SU-DHL-6 (cell line): ENCODE measurements around the gene MPZL3.

Experiments used
- H2AFZ ChIP-seq: fragments of 200-600 bp; sonication (generic); 2 replicates; pipeline ENCODE4 v1.6.1; 2014; ENCODE audit warnings: low read depth, mild to moderate bottlenecking, moderate library complexity, mixed read lengths, antibody characterized with exemption, low read length; ENCODE audit not compliant: severe bottlenecking
- H3F3A ChIP-seq: fragments of 200-600 bp; shearing (Covaris generic); 2 replicates; pipeline ENCODE4 v1.6.0; 2016; ENCODE audit warnings: antibody characterized with exemption, mild to moderate bottlenecking; ENCODE audit not compliant: insufficient read depth
- H3K27ac ChIP-seq: fragments of 200-600 bp; sonication (generic); 2 replicates; pipeline ENCODE4 v1.5.1; 2016; ENCODE audit warnings: low read depth, mild to moderate bottlenecking, low read length, moderate library complexity, mixed read lengths
- H3K27me3 ChIP-seq: fragments of 200-600 bp; sonication (generic), shearing (Covaris generic); 2 replicates; pipeline ENCODE4 v1.6.0; 2014; ENCODE audit warnings: mild to moderate bottlenecking, low read length
- H3K36me3 ChIP-seq: fragments of 200-600 bp; sonication (generic); 2 replicates; pipeline ENCODE4 v1.6.1; 2014; ENCODE audit warnings: mild to moderate bottlenecking, low read length, mixed read lengths
- H3K4me2 ChIP-seq: fragments of 300-600, 200-600 bp; shearing (Covaris generic), sonication (generic); 2 replicates; pipeline ENCODE4 v1.6.0; 2014; ENCODE audit warnings: low read length, low read depth, mild to moderate bottlenecking; ENCODE audit not compliant: poor library complexity, severe bottlenecking
- H3K4me3 ChIP-seq: fragments of 200-600 bp; sonication (generic); 2 replicates; pipeline ENCODE4 v1.5.1; 2014; ENCODE audit warnings: antibody characterized with exemption, low read length, mild to moderate bottlenecking, mixed read lengths; ENCODE audit not compliant: insufficient read depth, poor library complexity, severe bottlenecking
- H3K79me2 ChIP-seq: fragments of 200-600 bp; sonication (generic); 2 replicates; pipeline ENCODE4 v1.6.1; 2014; ENCODE audit warnings: mild to moderate bottlenecking, low read length, moderate library complexity; ENCODE audit not compliant: insufficient read depth
- H3K9ac ChIP-seq: fragments of 200-600 bp; sonication (generic); 2 replicates; pipeline ENCODE4 v1.7.0; 2014; ENCODE audit warnings: mild to moderate bottlenecking, low read length
- H3K9me2 ChIP-seq: fragments of 200-600 bp; sonication (generic); replicated peaks from 2 replicates; pipeline ENCODE4 v1.6.1; 2014; ENCODE audit warnings: low read length; ENCODE audit not compliant: insufficient read depth
- H3K9me3 ChIP-seq: fragments of 200-600 bp; sonication (generic); 2 replicates; pipeline ENCODE4 v1.6.1; 2014; ENCODE audit warnings: low read length, mixed read lengths; ENCODE audit not compliant: insufficient read depth
- H4K20me1 ChIP-seq: fragments of 200-600 bp; sonication (generic); 2 replicates; pipeline ENCODE4 v1.6.1; 2014; ENCODE audit warnings: low read depth, mild to moderate bottlenecking, antibody characterized with exemption, low read length, moderate library complexity, mixed read lengths
- CTCF ChIP-seq: fragments of 200-600 bp; sonication (generic); IDR thresholded peaks from one replicate; pipeline ENCODE4 v1.5.1; 2017; ENCODE audit warnings: antibody characterized with exemption, mild to moderate bottlenecking, low read length, moderate library complexity; ENCODE audit not compliant: insufficient read depth, poor library complexity, severe bottlenecking
- EZH2phosphoT487 ChIP-seq: fragments of 200-600 bp; sonication (generic), shearing (Covaris generic); conservative IDR thresholded peaks from 2 replicates; pipeline ENCODE4 v1.6.1; 2018; ENCODE audit warnings: mild to moderate bottlenecking, antibody characterized with exemption, low read length, moderate library complexity, mixed read lengths

The MPZL3 gene

GRCh38 chr11:118216621-118217481 lies 35.3 kb downstream of the MPZL3 start:
- H3K9ac ChIP-seq, result no peak overlapping the region
- no peaks in the 10 kb centered on the region for H4K20me1 ChIP-seq
- H3K79me2 ChIP-seq, result no peaks in the 10 kb centered on the region
- no peak overlapping the region for H2AFZ ChIP-seq
- H3K27me3 ChIP-seq, result no peaks in the 10 kb centered on the region
- no peaks in the 10 kb centered on the region for H3F3A ChIP-seq
- no peaks in the 10 kb centered on the region for H3K9me3 ChIP-seq
- no peak overlapping the region for H3K4me3 ChIP-seq
- no peak overlapping the region for H3K27ac ChIP-seq
- H3K4me2 ChIP-seq, result peak overlapping the region; percentile 19
- TF ChIP-seq CTCF (no peak), EZH2phosphoT487 (no peak)
- no peaks in the 10 kb centered on the region for H3K36me3 ChIP-seq
- H3K9me2 ChIP-seq, result no peaks in the 10 kb centered on the region

GRCh38 chr11:118215765-118216164 lies 36.4 kb downstream of the MPZL3 start:
- Histone ChIP-seq H3K4me2 (peak overlapping the region; percentile 35), H2AFZ (no peak overlapping the region), H3K4me3 (no peak overlapping the region), H3K36me3 (no peaks in the 10 kb centered on the region), H3F3A (no peaks in the 10 kb centered on the region), H3K27me3 (no peaks in the 10 kb centered on the region), H3K9me2 (no peaks in the 10 kb centered on the region), H3K9ac (no peak overlapping the region), H4K20me1 (no peaks in the 10 kb centered on the region), H3K79me2 (no peaks in the 10 kb centered on the region), H3K27ac (no peak overlapping the region), H3K9me3 (no peaks in the 10 kb centered on the region)
- TF ChIP-seq CTCF, result no peak

GRCh38 chr11:118215262-118215661 lies 36.9 kb downstream of the MPZL3 start:
- Histone ChIP-seq H3K27ac (no peak overlapping the region), H3K9me3 (no peaks in the 10 kb centered on the region), H3K9ac (no peak overlapping the region), H3K4me3 (no peak overlapping the region), H3K27me3 (no peaks in the 10 kb centered on the region), H3K4me2 (peak overlapping the region; percentile 35), H3K9me2 (no peaks in the 10 kb centered on the region), H3K36me3 (no peaks in the 10 kb centered on the region), H4K20me1 (no peaks in the 10 kb centered on the region), H3F3A (no peaks in the 10 kb centered on the region), H3K79me2 (no peaks in the 10 kb centered on the region), H2AFZ (no peak overlapping the region)
- no peak for TF ChIP-seq CTCF
